Superior temporal gyrus (tissue), 1 donor: ENCODE measurements around the gene CFAP73.

Experiments
- DNase-seq: peaks from one replicate; pipeline ENCODE4 v3.0.0-alpha.2; 2016; ENCODE audit errors: extremely low spot score

Gene CFAP73

DNA sequence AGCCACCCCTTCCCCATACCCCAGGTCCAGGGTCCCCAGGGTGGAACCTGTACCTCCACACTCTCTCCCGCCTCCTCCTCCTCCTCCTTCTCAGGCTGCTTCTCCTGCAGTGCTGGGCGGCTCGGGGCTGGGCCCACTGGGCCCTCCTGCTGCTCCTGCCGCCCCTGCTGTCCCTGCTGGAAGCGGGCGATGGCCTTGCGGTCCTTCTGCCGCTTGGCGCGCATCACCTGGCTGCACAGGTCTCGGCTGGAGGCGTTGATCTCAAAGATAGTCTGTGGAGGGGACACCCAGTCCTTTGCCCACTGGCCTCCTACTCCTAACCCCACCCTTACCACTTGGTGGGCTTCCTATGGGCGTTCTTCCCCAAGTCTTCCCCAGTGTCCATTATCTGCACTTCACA lies 14.5 kb downstream of the CFAP73 start:
- no peak for DNase-seq

DNA sequence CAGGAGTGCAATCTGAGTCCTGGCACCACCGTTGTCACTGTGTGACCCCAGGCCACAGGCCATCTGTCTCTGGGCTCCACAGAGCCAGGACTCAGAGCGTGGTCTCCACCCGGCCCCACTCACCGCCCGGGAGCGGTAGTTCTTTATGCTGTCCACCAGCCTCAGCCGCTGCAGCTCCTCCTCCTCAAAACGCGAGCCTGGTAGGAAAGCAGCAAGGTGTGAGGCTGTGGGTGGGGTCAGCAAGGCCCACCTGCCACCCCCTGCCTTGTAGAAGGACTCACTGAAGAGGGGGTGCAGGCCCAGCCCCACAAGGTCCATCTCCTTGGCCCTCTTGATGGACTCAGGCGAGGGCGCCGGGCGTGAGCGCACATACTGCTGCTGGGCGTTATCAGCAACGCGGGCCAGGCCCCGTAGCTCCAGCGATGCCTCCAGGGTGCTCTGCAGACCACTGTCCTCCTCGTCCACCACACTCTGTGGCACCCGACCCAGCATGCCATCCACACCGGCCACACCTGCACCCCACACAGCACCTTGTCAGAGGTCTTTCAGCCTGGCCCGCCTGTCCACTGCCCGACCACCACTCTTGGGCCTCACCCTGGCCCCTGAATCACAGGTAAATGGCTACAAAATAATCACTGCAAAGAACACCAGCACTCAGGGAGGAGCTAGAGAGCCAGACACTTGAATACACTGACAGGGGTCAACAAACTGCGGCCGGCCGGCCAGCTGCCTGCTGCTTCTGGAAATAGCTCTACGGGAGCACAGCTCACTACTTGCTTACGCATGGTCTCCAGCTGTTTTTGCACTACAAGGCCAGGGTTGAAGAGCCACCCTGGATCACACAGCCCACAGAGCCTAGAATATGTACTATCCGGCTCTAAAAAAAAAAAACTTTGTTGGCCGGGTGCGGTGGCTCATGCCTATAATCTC lies 16.3 kb downstream of the CFAP73 start:
- DNase-seq: no peak

DNA sequence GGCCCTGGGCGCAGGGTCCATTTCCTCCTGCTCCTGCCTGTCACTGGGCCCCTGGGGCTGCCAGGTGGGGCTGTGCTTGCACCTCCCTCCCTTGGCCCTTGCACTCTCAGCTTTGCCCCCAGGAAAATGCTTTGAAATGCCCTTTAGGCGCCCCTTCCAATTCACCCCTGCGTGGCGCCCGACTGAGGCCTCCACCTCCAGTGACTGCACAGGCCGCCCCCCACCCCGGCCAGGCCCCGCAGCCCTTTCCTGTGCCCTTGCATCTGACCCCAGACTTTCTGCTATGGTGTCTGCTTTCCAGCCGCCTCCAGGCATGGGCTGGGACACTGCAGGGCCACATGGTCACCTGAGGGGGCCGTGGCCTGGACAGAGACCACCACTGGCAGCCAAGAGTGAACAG lies 18.3 kb downstream of the CFAP73 start:
- DNase-seq: no peak

DNA sequence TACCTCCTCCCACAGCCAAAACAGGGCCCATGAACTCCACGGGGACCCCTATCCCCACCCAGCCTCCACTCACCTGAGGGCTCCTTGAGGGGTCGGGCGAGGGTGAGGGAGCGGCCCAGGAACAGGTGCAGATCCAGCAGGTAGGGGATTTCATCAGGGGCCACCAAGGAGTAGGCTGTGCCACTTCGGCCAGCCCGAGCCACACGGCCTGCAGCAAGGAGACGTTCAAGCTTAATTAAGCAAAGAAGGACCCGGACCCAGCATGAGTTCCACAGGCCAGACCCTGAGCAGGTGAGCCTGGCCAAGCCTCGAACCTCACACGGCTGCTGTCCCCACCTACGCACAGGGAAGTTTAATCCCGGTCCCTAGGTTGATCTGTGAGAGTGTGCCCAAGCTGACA lies 20.2 kb downstream of the CFAP73 start:
- DNase-seq: no peak

GRCh38 chr12:113170457-113170856 lies 20.9 kb downstream of the CFAP73 start:
- DNase-seq: no peak

DNA sequence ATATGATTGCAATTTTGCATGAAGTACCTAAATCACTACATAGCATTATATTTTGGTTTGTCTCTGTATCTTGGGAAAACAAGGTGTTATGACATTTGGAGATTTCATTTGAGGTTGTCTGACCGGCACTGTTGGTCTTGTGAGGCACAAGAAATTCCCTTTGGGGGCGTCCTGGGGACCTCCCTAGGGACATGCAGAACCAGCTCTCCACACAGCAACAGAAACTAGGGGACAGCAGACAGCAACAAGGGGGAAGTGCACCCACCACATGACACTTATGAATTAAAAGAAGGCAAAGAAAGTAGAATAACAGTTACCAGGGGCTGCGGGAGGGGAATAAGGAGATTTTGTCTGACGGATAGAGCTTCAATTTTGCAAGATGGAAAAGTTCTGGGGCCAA lies 21.4 kb downstream of the CFAP73 start:
- DNase-seq: no peak

DNA sequence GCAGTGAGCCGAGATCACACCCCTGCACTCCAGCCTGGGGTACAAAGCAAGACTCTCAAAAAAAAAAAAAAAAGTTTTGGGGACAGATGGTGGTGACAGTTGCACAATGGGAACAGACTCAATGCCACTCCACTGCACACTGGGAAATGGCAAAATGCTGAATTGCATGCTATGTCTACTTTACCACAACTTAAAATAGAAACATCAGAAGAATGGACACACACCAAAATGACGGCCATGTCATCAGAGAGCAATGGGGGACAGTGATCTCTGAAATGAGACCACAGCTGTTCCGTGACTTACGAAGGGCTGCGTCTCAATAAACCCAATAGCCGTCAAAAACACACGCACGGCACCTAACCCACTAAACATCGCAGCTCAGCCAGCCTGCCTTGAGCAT lies 22.0 kb downstream of the CFAP73 start:
- no peak for DNase-seq

DNA sequence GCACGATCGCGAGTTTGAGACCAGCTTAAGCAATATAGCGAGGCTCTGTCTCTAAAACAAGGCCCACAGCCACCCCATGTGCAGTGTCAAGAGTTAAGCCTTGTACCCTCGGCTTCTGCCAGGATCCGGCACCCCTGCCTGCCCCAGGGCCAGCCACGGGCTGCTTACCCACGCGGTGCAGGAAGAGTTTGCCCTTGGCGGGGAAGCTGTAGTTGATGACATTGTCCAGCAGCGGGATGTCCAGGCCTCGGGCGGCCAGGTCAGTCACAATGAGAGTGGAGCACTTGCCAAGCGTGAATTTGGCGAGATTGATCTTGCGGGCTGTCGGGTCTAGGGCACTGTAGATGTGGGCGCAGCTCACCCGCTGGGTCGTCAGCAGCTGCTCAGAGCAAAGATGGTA lies 22.7 kb downstream of the CFAP73 start:
- no peak for DNase-seq

DNA sequence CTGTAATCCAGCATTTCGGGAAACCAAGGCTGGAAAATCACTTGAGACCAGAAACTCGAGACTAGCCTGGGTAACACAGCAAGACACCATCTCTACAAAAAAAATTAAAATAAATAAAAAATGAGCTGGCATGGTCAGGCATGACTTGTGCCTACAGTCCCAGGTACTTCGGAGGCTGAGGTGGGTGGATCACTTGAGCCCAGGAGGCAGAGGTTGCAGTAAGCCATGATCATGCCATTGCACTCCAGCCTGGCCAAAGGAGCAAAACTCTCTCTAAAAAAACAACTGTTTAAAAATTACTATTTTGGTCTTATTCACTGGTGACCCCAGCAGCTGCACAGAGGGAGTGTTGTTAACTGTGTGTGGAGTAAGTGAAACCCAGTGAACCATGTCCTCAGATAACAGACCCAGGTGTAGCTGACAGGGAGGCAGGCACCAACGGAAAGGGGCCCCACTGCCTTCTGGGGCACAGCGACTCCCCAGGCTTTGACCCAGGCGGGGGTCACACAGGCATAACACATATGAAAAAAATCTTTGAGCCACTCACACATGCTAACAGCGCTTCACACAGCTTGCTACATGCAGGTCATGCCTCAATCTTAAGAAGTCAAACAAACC lies 23.7 kb downstream of the CFAP73 start:
- DNase-seq: no peak

DNA sequence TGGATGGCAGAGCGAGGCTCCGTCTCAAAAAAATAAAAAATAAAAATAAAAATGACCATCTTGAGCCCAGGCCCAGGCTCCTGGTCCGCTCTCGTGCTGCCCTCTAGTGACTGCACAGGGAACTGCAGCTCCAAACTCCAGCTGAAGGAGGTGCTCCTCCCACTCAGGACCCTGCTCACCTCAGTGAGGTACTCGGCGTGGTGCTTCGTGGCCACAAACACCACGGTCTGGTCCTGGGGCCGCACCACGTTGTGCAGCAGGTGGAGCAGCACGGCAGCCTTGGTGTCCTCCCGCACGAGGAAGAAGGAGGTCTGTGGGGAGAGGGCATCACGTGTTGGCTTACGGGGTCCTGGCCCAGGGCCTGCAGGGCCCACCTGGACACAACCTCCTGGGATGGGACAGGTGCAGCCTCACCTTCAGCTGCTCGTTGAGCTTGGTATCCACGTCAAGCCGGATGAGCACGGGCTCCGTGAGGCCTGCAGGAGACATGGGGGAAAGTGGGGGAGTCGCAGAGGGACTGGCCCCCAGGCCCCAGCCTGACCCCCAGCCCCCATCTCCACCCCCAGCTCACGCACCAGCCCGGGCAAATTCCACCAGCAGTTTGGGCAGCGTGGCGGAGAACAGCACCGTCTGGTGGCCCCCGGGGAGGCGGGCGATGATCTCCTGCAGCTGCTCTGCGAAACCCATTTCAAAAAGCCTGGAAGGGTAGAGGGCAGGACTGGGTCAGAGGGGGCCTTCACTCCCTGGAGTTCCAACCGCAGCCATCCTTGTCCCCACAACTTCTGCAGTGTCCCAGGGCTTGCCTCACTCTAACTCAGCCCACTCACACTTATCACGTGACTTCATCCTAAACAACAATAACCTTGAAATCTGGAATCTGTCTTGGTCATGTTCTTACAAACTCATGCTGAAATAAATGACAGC lies 25.2 kb downstream of the CFAP73 start:
- peak; percentile 85 for DNase-seq

- DNase-seq: no peak
Observed at GRCh38 chr12:113179023-113179422, 29.5 kb downstream of the CFAP73 start.

DNA sequence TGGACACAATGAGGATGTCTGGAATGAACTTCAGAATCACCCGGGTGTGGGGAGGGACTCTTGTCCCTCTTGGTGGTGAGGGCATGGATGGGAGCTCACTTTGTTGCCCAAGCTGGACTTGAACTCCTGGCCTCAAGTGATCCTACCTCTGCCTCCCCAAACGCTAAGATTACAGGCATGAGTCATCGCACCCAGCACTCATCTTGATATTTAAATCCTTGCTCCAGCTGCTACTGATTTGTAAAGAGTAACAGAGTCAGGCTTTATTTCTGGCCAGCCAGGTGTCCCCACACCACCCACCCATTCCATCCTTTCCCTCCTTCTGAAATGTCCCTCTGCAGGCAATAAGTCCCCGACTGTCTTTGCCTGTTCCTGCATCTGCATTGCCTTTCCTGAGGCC lies 30.8 kb downstream of the CFAP73 start:
- DNase-seq: no peak

GRCh38 chr12:113181975-113182374 lies 32.5 kb downstream of the CFAP73 start:
- no peak for DNase-seq

DNA sequence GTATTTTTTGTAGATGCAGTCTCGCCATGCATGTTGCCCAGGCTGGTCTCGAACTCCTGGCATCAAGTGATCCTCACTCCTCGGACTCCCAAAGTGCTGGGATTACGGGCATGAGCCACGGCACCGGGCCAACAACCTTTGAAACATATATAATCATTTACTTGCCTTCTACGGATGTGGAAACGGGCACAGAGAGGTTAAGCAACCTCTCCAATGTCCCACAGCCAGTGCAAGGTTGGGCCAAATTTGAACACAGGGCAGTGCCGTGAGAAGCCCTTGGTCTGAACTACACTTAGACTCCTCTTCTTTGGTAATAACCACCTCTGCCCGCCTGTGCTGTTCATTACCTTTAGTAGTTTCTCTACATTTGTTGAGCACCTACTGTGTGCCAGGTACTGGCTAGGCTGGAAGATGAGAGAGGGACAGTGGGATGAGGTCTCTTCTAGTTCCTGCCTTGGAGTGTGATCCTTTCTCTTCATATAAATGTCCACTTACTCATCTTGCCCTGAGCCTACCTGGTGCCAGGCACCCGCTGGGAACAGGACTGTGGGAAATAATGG lies 33.6 kb downstream of the CFAP73 start:
- DNase-seq: no peak

DNA sequence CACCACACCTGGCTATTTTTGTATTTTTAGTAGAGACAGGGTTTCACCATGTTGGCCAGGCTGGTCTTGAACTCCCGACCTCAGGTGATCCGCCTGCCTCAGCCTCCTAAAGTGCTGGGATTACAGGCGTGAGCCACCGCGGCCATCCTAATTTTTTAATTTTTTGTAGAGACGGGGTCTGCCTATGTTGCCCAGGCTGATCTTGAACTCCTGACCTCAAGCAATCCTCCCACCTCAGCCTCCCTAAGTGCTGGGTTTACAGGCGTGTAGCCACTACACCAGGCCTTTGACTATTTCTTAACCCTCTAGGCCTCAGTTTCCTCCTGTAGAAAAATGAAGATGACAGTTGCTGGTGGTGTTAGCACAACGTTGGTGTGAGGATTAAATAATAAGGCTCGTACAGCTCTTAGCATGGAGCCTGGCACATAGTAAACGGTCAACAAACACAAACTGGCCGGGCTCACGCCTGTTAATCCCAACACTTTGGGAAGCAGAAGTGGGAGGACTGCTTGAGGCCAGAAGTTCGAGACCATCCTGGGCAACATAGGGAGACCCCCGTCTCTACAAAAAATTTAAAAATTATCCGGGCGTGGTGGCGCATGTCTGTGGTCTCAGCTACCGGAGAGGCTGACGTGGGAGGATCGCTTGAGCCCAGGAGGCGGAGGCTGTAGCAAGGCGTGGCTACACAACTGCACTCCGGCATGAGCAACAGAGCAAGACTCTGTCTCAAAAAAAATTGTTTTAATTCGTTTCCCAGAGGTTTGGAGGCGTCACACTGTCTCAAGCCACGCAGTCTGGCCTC lies 34.8 kb downstream of the CFAP73 start:
- DNase-seq: no peak

- DNase-seq: peak; percentile 86
Observed at GRCh38 chr12:113184900-113185179, 35.3 kb downstream of the CFAP73 start.

DNA sequence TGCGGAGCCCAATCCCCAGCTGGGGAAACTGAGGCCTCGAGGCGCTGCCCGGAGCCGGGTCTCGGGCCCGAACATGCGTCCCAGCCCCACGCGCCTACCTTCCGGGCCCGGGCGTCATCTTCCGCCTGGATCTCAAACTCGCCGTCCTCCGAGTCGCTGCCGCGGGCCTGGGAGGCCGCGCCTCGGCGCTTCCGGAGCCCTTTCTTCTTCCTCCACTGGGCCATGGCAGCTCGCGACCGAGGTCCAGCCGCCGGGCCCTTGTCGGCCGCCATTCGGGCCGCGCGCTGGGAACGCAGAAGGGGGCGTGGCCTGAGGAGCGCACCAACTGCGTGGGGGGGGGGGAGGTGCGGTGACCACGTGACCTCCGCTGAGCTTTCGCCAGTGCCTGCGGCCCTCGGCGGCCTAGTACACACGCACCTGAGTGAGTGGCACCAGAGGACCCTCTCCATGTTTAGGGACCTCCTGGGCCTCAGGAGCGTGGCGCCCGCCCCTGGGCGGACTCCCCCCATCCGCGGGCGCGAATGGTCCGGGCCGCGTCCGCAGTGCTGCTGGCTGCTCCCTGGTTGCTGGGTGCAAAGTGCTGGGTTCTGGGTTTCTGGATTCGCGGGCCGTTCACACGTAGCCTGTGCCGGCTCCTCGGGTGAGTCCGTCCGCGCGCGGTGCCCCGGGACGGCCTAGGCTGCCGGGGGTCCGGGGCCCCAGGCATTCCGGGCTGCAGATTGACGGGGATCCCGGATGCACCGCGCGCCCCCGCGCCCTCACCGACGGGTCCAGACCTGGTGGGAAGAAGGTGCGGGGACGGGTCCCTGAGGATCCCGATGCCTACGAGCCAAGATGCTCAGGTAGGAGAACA lies 35.9 kb downstream of the CFAP73 start, which contains the start of the genes DDX54 and RITA1:
Gene DDX54, minus strand, starts transcription at position 299 of the 853 bp plus-strand sequence. Its CDS starts 27 bp downstream, at position 272.
Gene RITA1, plus strand, starts transcription at position 542 of the 853 bp plus-strand sequence. CDS start 1,026 bp downstream, outside the sequence.
- DNase-seq: peak; percentile 74

DNA sequence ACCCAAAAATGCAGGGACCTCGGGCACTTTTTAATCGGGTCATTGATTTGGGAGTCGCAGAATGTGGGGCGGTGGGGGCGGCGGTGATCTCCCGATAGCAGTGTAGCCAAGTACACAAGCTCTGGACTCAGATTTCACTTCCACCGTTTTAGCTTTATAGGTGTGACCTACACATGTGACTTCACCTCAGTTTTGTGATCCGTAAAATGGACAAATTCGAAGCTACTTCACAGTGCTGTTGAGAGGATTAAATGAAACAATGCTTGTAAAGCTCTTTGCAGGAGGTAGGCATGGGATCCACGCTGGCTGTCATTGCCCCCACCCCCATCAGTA lies 36.5 kb downstream of the CFAP73 start:
- DNase-seq: no peak

DNA sequence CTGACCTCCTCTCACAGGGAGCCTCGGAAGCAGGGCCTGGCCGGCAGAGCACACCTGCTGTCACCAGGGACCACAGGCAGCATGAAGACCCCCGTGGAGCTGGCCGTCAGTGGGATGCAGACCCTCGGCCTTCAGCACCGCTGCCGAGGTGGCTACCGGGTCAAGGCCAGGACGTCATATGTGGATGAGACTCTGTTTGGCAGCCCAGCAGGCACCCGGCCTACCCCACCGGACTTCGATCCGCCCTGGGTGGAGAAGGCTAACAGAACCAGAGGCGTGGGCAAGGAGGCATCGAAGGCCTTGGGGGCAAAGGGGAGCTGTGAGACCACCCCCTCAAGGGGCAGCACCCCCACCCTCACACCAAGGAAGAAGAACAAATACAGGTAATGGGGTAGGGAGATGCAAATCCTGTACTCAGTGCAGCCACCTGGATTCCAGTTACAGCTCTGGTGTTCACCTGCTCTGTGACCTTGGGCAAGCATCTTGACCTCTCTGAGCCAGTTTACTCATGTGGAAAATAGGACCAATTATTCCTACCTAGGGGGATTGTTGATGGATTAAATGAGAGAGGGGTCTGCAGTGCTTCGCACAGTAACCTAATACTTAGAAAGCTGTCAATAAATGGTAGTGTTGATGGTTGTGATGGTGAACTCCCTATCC lies 37.3 kb downstream of the CFAP73 start:
- DNase-seq: no peak

GRCh38 chr12:113189361-113189760 lies 39.8 kb downstream of the CFAP73 start:
- no peak for DNase-seq
